ENCODE results near the gene SLC37A3. TPM values are rescaled to one million over a fixed set of nuclear protein-coding genes. Genes with fewer than 3 reads are reported as not detected.
"Not testable (repeated sequence)": the region's sequence is repeated elsewhere in the genome, so short reads cannot be mapped to it uniquely, and the experiment has no call there.

The SLC37A3 gene
- total and polyA plus RNA-seq, 2 experiments from 2014 or later = 44.9 to 64.5 TPM

GRCh38 chr7:140314573-140315480 is 83.5 kb downstream of the SLC37A3 start:
- Histone ChIP-seq H3K4me3 (no peak overlapping the region), H2AFZ (no peak overlapping the region)

DNA sequence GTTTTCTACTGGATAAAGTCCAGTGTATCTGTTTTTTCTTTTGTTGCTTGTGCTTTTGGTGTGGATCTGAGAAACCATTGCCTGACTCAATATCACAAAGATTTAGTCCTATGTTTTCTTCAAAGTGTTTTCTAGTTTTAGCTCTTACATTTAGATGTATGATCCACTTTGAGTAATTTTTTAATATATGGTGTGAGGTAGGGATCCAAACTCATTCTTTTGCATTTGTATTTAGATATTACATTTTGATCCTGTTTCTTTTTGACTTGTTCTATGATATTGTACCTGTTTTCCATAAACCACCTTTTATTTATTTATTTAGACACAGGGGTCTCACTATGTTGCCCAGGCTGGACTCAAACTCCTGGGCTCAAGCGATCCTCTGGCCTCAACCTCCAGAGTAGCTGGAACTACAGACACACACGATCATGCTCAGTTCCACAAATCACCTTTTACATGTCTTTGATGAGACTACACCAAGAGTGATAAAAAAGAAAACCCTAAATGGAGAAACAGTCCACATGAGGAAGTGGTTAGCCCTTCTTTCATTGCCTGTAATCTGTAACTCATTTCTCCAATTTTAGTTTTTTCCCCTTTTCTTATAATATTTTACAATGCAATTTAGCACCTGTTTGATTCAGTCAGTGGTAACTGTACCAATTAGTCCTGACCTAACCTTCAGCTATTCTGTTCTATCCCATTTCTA is 86.0 kb downstream of the SLC37A3 start:
- peaks cover 17% of the 10 kb centered on the region for H3K4me1 ChIP-seq (ENCODE audit: insufficient read depth)
- no peak overlapping the region for H3K4me3 ChIP-seq
- H2AFZ ChIP-seq = no peak overlapping the region
- WGBS (ENCODE audit: low lambda C conversion rate, missing lambda C conversion rate) = 97% methylated on average over 2 of the region's 2 CpGs
- H3K36me3 ChIP-seq (replicated peaks; ENCODE audit: insufficient read depth, low read depth) = no peaks in the 10 kb centered on the region
- H3K79me2 ChIP-seq = no peaks in the 10 kb centered on the region
- H3K27me3 ChIP-seq = no peaks in the 10 kb centered on the region
- H3K9me3 ChIP-seq (ENCODE audit: low read depth) = peaks cover 7% of the 10 kb centered on the region
- H3K27ac ChIP-seq = no peak overlapping the region
- TF ChIP-seq EZH2 (IDR thresholded peaks at IDR 0.05; ENCODE audit: borderline replicate concordance) = no peak
- TF ChIP-seq EZH2phosphoT487 (IDR thresholded peaks at IDR 0.05; ENCODE audit: low read depth, severe bottlenecking, unreplicated experiment) = no peak
- no peak for TF ChIP-seq CTCF (IDR thresholded peaks at IDR 0.05; ENCODE audit: poor library complexity)
- H4K20me1 ChIP-seq (ENCODE audit: insufficient read depth, poor library complexity, severe bottlenecking) = no peaks in the 10 kb centered on the region
- no peak overlapping the region for H3K4me2 ChIP-seq
- no peaks in the 10 kb centered on the region for H3K9me2 ChIP-seq (replicated peaks; ENCODE audit: insufficient read depth)
- DNase-seq (ENCODE audit: low spot score) = no peak

More at GRCh38 chr7:140314573-140315480, 83.5 kb downstream of the SLC37A3 start:
- TF ChIP-seq EZH2 (IDR thresholded peaks at IDR 0.05; ENCODE audit: borderline replicate concordance) = no peak
- no peak for TF ChIP-seq CTCF (IDR thresholded peaks at IDR 0.05; ENCODE audit: poor library complexity)
- no peaks in the 10 kb centered on the region for H3K36me3 ChIP-seq (replicated peaks; ENCODE audit: insufficient read depth, low read depth)
- H3K27ac ChIP-seq = no peak overlapping the region
- no peak for DNase-seq (ENCODE audit: low spot score)
- no peak overlapping the region for H3K4me2 ChIP-seq
- no peaks in the 10 kb centered on the region for H3K27me3 ChIP-seq
- 83% methylated on average over 21 of the region's 21 CpGs for WGBS (ENCODE audit: low lambda C conversion rate, missing lambda C conversion rate)
- H3K9me3 ChIP-seq (ENCODE audit: low read depth) = peaks cover 7% of the 10 kb centered on the region
- H3K9me2 ChIP-seq (replicated peaks; ENCODE audit: insufficient read depth) = no peaks in the 10 kb centered on the region
- H3K4me1 ChIP-seq (ENCODE audit: insufficient read depth) = peaks cover 5% of the 10 kb centered on the region
- H4K20me1 ChIP-seq (ENCODE audit: insufficient read depth, poor library complexity, severe bottlenecking) = no peaks in the 10 kb centered on the region
- no peaks in the 10 kb centered on the region for H3K79me2 ChIP-seq

- H3K4me3 ChIP-seq; H3K36me3 ChIP-seq (replicated peaks; ENCODE audit: insufficient read depth, low read depth); H3K27ac ChIP-seq; H2AFZ ChIP-seq; H3K9me3 ChIP-seq (ENCODE audit: low read depth); H3K27me3 ChIP-seq; DNase-seq (ENCODE audit: low spot score); H3K4me2 ChIP-seq; H4K20me1 ChIP-seq (ENCODE audit: insufficient read depth, poor library complexity, severe bottlenecking); H3K9me2 ChIP-seq (replicated peaks; ENCODE audit: insufficient read depth); H3K79me2 ChIP-seq: not testable (repeated sequence)
- 100% methylated on average over 2 of the region's 2 CpGs for WGBS (ENCODE audit: low lambda C conversion rate, missing lambda C conversion rate)
- peaks cover 16% of the 10 kb centered on the region for H3K4me1 ChIP-seq (ENCODE audit: insufficient read depth)
Measured at GRCh38 chr7:140311128-140311527, 87.2 kb downstream of the SLC37A3 start.
